H1 (cell line): Measurements from ENCODE around the gene OLFM2. TPM values are rescaled to one million over a fixed set of nuclear protein-coding genes. Genes with fewer than 3 reads are reported as not detected.

Source experiments
- CTCF ChIA-PET: fragments of 300-600 bp; sonication (Branson Sonifier 250); formaldehyde crosslinking; loops from one replicate; lab custom pipeline; 2021; ENCODE audit not compliant: partially characterized antibody; lab: Charles Lee
- POLR2A ChIA-PET: fragments of 300-600 bp; sonication (Branson Sonifier 250); formaldehyde crosslinking; loops from one replicate; lab custom pipeline; 2021; ENCODE audit warnings: inconsistent platforms; ENCODE audit not compliant: partially characterized antibody; lab: Charles Lee
- DNase-seq, 2 experiments: peaks; one replicate each; pipeline versions ENCODE4 v3.0.0 to v3.0.0-alpha.2; 2010 to 2022; ENCODE audit warnings: low spot score in 2 of 2, low read depth in 1 of 2, mixed read lengths in 1 of 2
- FAIRE-seq: peaks from 2 replicates; lab custom pipeline; 2011; peaks lifted over from hg19 to GRCh38; lab: Jason Lieb, UNC
- H2AFZ ChIP-seq: 2 replicates; pipeline ENCODE4 v1.8.1; 2012; ENCODE audit warnings: low read length, inconsistent platforms
- H2AK5ac ChIP-seq: 2 replicates; pipeline ENCODE4 v1.6.1; 2013; ENCODE audit warnings: low read depth, low read length
- H2BK120ac ChIP-seq: replicated peaks from 2 replicates; pipeline ENCODE3; 2013; ENCODE audit warnings: low read depth, low read length, inconsistent platforms
- H2BK12ac ChIP-seq: 2 replicates; pipeline ENCODE4 v1.6.1; 2013; ENCODE audit warnings: low read depth, low read length
- H2BK15ac ChIP-seq: 2 replicates; pipeline ENCODE4 v1.6.1; 2013; ENCODE audit warnings: low read length
- H2BK20ac ChIP-seq: 2 replicates; pipeline ENCODE4 v1.6.1; 2013; ENCODE audit warnings: low read length
- H2BK5ac ChIP-seq: 2 replicates; pipeline ENCODE4 v1.6.1; 2013; ENCODE audit warnings: low read depth, low read length
- H3K14ac ChIP-seq: 2 replicates; pipeline ENCODE4 v1.6.1; 2013; ENCODE audit warnings: inconsistent platforms; ENCODE audit not compliant: insufficient read length
- H3K18ac ChIP-seq: 2 replicates; pipeline ENCODE4 v1.6.1; 2013; ENCODE audit warnings: low read length; ENCODE audit errors: extremely low read depth
- H3K23ac ChIP-seq: 2 replicates; pipeline ENCODE4 v1.6.1; 2013; ENCODE audit warnings: inconsistent platforms; ENCODE audit not compliant: insufficient read length
- H3K23me2 ChIP-seq: 2 replicates; pipeline ENCODE4 v1.6.1; 2013; ENCODE audit warnings: low read depth, low read length
- H3K27ac ChIP-seq: 2 replicates; pipeline ENCODE4 v1.6.1; 2011; ENCODE audit warnings: low read depth, low read length, inconsistent platforms
- H3K27me3 ChIP-seq, 4 experiments: replicated peaks in 1 of 4; 1 replicate in 1 of 4; 2 replicates in 3 of 4; pipeline versions ENCODE4 v1.6.1 to v1.8.1; 2011 to 2013; ENCODE audit warnings: low read length in 3 of 4, mild to moderate bottlenecking in 3 of 4, inconsistent platforms in 2 of 4, mixed read lengths in 2 of 4, moderate library complexity in 1 of 4; ENCODE audit not compliant: control insufficient read depth in 3 of 4, insufficient read depth in 3 of 4; ENCODE audit errors: extremely low read depth in 1 of 4
- H3K36me3 ChIP-seq, 4 experiments: 2 replicates each; pipeline versions ENCODE4 v1.6.1 to v1.8.1; 2011 to 2013; ENCODE audit warnings: mild to moderate bottlenecking in 4 of 4, low read length in 3 of 4, moderate library complexity in 2 of 4, control low read depth in 1 of 4, inconsistent platforms in 1 of 4; ENCODE audit not compliant: insufficient read depth in 4 of 4, control insufficient read depth in 2 of 4
- H3K4ac ChIP-seq: replicated peaks from 2 replicates; pipeline ENCODE3; 2013; ENCODE audit warnings: low read length, low read depth, mixed read lengths, inconsistent platforms; ENCODE audit not compliant: insufficient read length
- H3K4me1 ChIP-seq, 4 experiments: replicated peaks in 1 of 4; 1 replicate in 1 of 4; 2 replicates in 3 of 4; pipeline versions ENCODE4 v1.6.1 to v1.8.1; 2011 to 2013; ENCODE audit warnings: low read length in 3 of 4, inconsistent platforms in 2 of 4, mixed read lengths in 1 of 4; ENCODE audit not compliant: insufficient read depth in 4 of 4, control insufficient read depth in 3 of 4
- H3K4me2 ChIP-seq, 2 experiments: 2 replicates each; pipeline versions ENCODE4 v1.6.1 to v1.8.1; 2011 to 2013; ENCODE audit warnings: low read depth in 2 of 2, low read length in 2 of 2, control low read depth in 1 of 2, inconsistent platforms in 1 of 2, mild to moderate bottlenecking in 1 of 2; ENCODE audit not compliant: insufficient read depth in 1 of 2
- H3K4me3 ChIP-seq, 4 experiments: fragments of 200-600, 300-600 bp in 1 of 4; sonication (generic), shearing (Covaris generic), sonication (Bioruptor Twin) in 1 of 4; 2 replicates each; pipeline versions ENCODE4 v1.5.1 to v1.8.1; 2011 to 2016; ENCODE audit warnings: low read length in 4 of 4, low read depth in 3 of 4, control low read depth in 2 of 4, inconsistent platforms in 2 of 4, mild to moderate bottlenecking in 2 of 4, mixed read lengths in 1 of 4, moderate library complexity in 1 of 4; ENCODE audit not compliant: insufficient read depth in 2 of 4; ENCODE audit errors: extremely low read depth in 1 of 4
- H3K56ac ChIP-seq: replicated peaks from 2 replicates; pipeline ENCODE3; 2013; ENCODE audit warnings: low read depth, mild to moderate bottlenecking, mixed read lengths, low read length, inconsistent platforms; ENCODE audit not compliant: insufficient read length
- H3K79me1 ChIP-seq: 2 replicates; pipeline ENCODE4 v1.6.1; 2013; ENCODE audit warnings: low read depth, low read length, control low read depth
- H3K79me2 ChIP-seq, 2 experiments: 2 replicates each; pipeline versions ENCODE4 v1.6.1 to v1.8.1; 2012 to 2013; ENCODE audit warnings: low read length in 2 of 2, mild to moderate bottlenecking in 2 of 2, inconsistent platforms in 1 of 2; ENCODE audit not compliant: insufficient read depth in 2 of 2, control insufficient read depth in 1 of 2
- H3K9ac ChIP-seq, 4 experiments: replicated peaks in 1 of 4; 1 replicate in 1 of 4; 2 replicates in 3 of 4; pipeline versions ENCODE4 v1.6.1 to v1.8.1; 2011 to 2013; ENCODE audit warnings: low read depth in 3 of 4, low read length in 3 of 4, control low read depth in 2 of 4, mild to moderate bottlenecking in 2 of 4, moderate library complexity in 2 of 4, inconsistent platforms in 1 of 4; ENCODE audit errors: extremely low read depth in 1 of 4
- H3K9me3 ChIP-seq, 2 experiments: 2 replicates each; pipeline versions ENCODE4 v1.6.1 to v1.8.1; 2012 to 2013; ENCODE audit warnings: mild to moderate bottlenecking in 2 of 2, moderate library complexity in 2 of 2, control low read depth in 1 of 2, inconsistent platforms in 1 of 2, low read depth in 1 of 2, low read length in 1 of 2, mixed read lengths in 1 of 2; ENCODE audit not compliant: insufficient read depth in 2 of 2
- H4K20me1 ChIP-seq, 2 experiments: replicated peaks in 1 of 2; 2 replicates each; pipeline versions ENCODE3 to v1.8.1; 2011 to 2013; ENCODE audit warnings: inconsistent platforms in 2 of 2, low read length in 2 of 2, mild to moderate bottlenecking in 1 of 2; ENCODE audit not compliant: insufficient read depth in 2 of 2, control insufficient read depth in 1 of 2
- H4K5ac ChIP-seq: 2 replicates; pipeline ENCODE4 v1.6.1; 2013; ENCODE audit warnings: low read length, low read depth, mixed read lengths, inconsistent platforms; ENCODE audit not compliant: insufficient read length
- H4K8ac ChIP-seq: 2 replicates; pipeline ENCODE4 v1.8.0; 2013; ENCODE audit warnings: mild to moderate bottlenecking, moderate library complexity, low read length, inconsistent platforms; ENCODE audit not compliant: insufficient read depth; ENCODE audit errors: extremely low read depth
- H4K91ac ChIP-seq: replicated peaks from 2 replicates; pipeline ENCODE3; 2013; ENCODE audit warnings: low read length, mixed read lengths, inconsistent platforms; ENCODE audit not compliant: insufficient read length
- CHD1 ChIP-seq: IDR thresholded peaks from 2 replicates; pipeline ENCODE4 v1.6.1; 2012; ENCODE audit warnings: low read depth, low read length, improper control_type of control experiment
- CREB1 ChIP-seq: IDR thresholded peaks from 2 replicates; pipeline ENCODE4 v1.6.1; 2012; ENCODE audit warnings: inconsistent platforms
- KDM4A ChIP-seq: IDR thresholded peaks from one replicate; pipeline ENCODE4 v1.7.1; 2012; ENCODE audit warnings: low read depth, mild to moderate bottlenecking, moderate library complexity, low read length, inconsistent platforms; ENCODE audit not compliant: severe bottlenecking
- PHF8 ChIP-seq: fragments of 200-600 bp; sonication (generic); conservative IDR thresholded peaks from 2 replicates; pipeline ENCODE4 v1.7.1; 2012; ENCODE audit warnings: low read depth, mild to moderate bottlenecking, inconsistent platforms, low read length, moderate library complexity
- ZNF274 ChIP-seq: IDR thresholded peaks from 2 replicates; pipeline ENCODE4 v1.7.0; 2012; ENCODE audit warnings: low read length, borderline replicate concordance; ENCODE audit errors: extremely low read depth
- WGBS, 2 experiments: shearing (Covaris generic) in 1 of 2; methylation state at CpG; one replicate each; pipeline versions ENCODE4 v1.1.6 to v1.1.7; 2013 to 2015; ENCODE audit warnings: low lambda C conversion rate in 2 of 2, mixed read lengths in 2 of 2, inconsistent platforms in 1 of 2, low coverage in 1 of 2, missing lambda C conversion rate in 1 of 2; ENCODE audit not compliant: insufficient replicate concordance in 2 of 2, insufficient coverage in 1 of 2, insufficient read length in 1 of 2; ENCODE audit errors: extremely low coverage in 1 of 2, missing lambda C conversion rate in 1 of 2; 5-methylcytosine and 5-hydroxymethylcytosine counted together
- long read RNA-seq, 2 experiments: library from RNA in 1 of 2; library from capped mRNA in 1 of 2; stranded (forward); transcript quantifications; one replicate each; pipeline ENCODE4 v2.0.0, GENCODE V29; 2021; ENCODE audit warnings: inconsistent platforms in 1 of 2
- polyA minus RNA-seq, 3 experiments: library from RNA; depleted of rRNA, polyadenylated mRNA; stranded (reverse); fragments of >200 nt; gene quantifications; 1 replicate in 2 of 3; 2 replicates in 1 of 3; pipeline ENCODE4 v1.2.3, GENCODE V29; 2011
- polyA plus RNA-seq, 7 experiments: library from polyadenylated mRNA; depleted of rRNA in 3 of 7; stranded (reverse) in 5 of 7; unstranded in 2 of 7; fragments of >200 nt in 5 of 7; fragments of 200-250 nt in 2 of 7; gene quantifications; 1 replicate in 5 of 7; 2 replicates in 1 of 7; 4 replicates in 1 of 7; pipeline versions ENCODE4 v1.2.1 to v1.2.3, GENCODE V29; 2011 to 2013; ENCODE audit warnings: missing spikeins in 2 of 7, mixed read lengths in 2 of 7
- total RNA-seq: library from RNA; stranded (reverse); fragmentation: NEBNext Ultra II Directional; extraction: Animal tissue kit (Norgen Biotek cat#: 25700); gene quantifications from 2 replicates; pipeline ENCODE4 v1.2.1, GENCODE V29; 2021
- TF ChIP-seq, protein P1 (sequence below): IDR thresholded peaks from 2 replicates; pipeline ENCODE4 v1.6.1; 2012; ENCODE audit warnings: inconsistent platforms
- TF ChIP-seq, protein P2 (sequence below): IDR thresholded peaks from 2 replicates; pipeline ENCODE4 v1.6.1; 2011; ENCODE audit warnings: low read depth, mild to moderate bottlenecking, low read length; ENCODE audit not compliant: insufficient read depth

The OLFM2 gene
- total RNA-seq (68.2 and 72.0 TPM in 2 replicates), polyA plus RNA-seq (2011; rRNA removed) (151 and 238 TPM in 2 replicates), polyA minus RNA-seq (2011; rRNA and poly(A)+ RNA removed) (61.1 and 62.1 TPM in 2 replicates)
- polyA plus RNA-seq (2011; cell fraction: cytosol; rRNA removed): 133 TPM
- 130 TPM for polyA plus RNA-seq (2011; cell fraction: nucleus; rRNA removed)
- 45.7 to 81.7 TPM (median 69.5 TPM) in 4 replicates for polyA plus RNA-seq (2012, experiment 1 of 2)
- 69.6 TPM for polyA plus RNA-seq (2012, experiment 2 of 2)
- polyA plus RNA-seq (2013, experiment 1 of 2): 86.9 TPM
- 91.1 TPM for polyA plus RNA-seq (2013, experiment 2 of 2)
- polyA minus RNA-seq (2011; cell fraction: cytosol; rRNA and poly(A)+ RNA removed): 74.7 TPM
- 48.8 TPM for polyA minus RNA-seq (2011; cell fraction: nucleus; rRNA and poly(A)+ RNA removed)
- long read RNA-seq, experiment 1, transcript OLFM2-201 (6 exons, 2,019 nt): major isoform, 22 of 83 reads
- long read RNA-seq, experiment 1, partial matches to known transcripts: 38 of 83 reads
- long read RNA-seq, experiment 1, other reads (novel, unspliced or antisense): 23 of 83 reads
- long read RNA-seq, experiment 2, transcript OLFM2-201 (6 exons, 2,019 nt): major isoform, 8 of 32 reads
- long read RNA-seq, experiment 2, partial matches to known transcripts: 21 of 32 reads
- long read RNA-seq, experiment 2, other reads (novel, unspliced or antisense): 3 of 32 reads

DNA sequence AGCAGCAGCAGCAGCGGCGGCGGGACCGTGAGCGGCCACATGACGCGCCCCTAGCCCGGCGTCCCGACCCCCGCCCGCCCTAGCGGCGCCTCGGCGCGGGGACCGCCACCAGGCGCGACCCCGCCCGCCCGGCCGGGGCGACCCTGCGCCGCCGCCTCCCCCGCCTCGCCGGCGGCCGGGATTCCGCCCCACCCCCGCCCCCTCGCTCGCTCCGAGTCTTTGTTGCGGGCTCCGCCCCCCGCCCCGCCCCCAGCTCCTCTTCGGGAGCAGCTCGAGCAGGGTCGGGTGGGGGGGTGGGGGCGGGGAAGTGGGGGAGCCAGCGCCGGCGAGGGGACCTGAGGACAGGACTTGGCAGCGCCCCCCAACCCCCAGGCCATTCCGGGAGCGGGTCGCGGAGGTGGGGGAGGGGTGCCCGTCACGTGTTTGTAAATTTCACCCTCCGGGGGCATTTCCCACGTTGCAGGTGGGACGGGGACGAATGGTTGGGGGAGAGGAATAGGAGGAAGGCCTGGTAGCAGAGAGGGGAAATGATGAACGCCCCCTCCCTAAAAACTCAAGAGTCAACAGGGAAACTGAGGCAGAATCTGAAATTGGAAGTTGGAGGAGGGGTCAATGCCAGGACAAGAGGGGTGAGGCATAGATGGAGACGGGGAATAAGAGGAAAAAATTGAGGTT lies at the start of gene OLFM2:
OLFM2 (minus strand) TSS at position 190 of the 675 bp plus-strand sequence; CDS start at position 41, 149 bp downstream.
- Histone ChIP-seq H2BK5ac (peak within 1 kb of the TSS; percentile 86; the same call in 1 of the 2 replicates), H3K23ac (no peak within 1 kb of the TSS), H2AK5ac (peak within 1 kb of the TSS; percentile 97), H2BK12ac (peak within 1 kb of the TSS; percentile 91), H2BK15ac (peak within 1 kb of the TSS; percentile 96), H3K4me3 (peak within 1 kb of the TSS; percentile 67 to 83 (median 80)), H3K18ac (peak within 1 kb of the TSS; percentile 96), H3K27ac (peak within 1 kb of the TSS; percentile 47; the same call in 1 of the 2 replicates), H3K23me2 (peaks cover 12% of the 10 kb centered on the region), H2BK20ac (0 out of 2 replicates have a peak within 1 kb of the TSS, but pooled peaks have one; percentile 61), H4K8ac (peak within 1 kb of the TSS; percentile 47), H3K4me1 (peaks cover 4 to 14% (median 8%) of the 10 kb centered on the region in 4 experiments), H3K27me3 (peaks cover 0 to 2% (median 0%) of the 10 kb centered on the region in 4 experiments; a peak in 2 of 7 replicates), H2AFZ (no peak within 1 kb of the TSS; the same call in 1 of the 2 replicates), H3K9me3 (0 out of 4 replicates have a peak, but pooled peaks cover 0 to under 1% of the 10 kb centered on the region in 2 experiments), H2BK120ac (peak within 1 kb of the TSS; percentile 92), H3K4me2 (peak within 1 kb of the TSS; percentile 88 to 98), H4K91ac (peak within 1 kb of the TSS; percentile 88), H3K36me3 (no peaks in the 10 kb centered on the region), H3K79me1 (no peaks in the 10 kb centered on the region; the same call in 1 of the 2 replicates), H3K79me2 (peaks cover 0 to 28% of the 10 kb centered on the region in 2 experiments; a peak in 1 of 4 replicates), H3K9ac (peak within 1 kb of the TSS in 3 of 4 experiments; percentile 46 to 78 (median 51); a peak in 6 of 7 replicates), H4K20me1 (peaks cover 2 to 7% of the 10 kb centered on the region in 2 experiments), H3K14ac (no peak within 1 kb of the TSS), H3K56ac (peak within 1 kb of the TSS; percentile 77), H3K4ac (peak within 1 kb of the TSS; percentile 19), H4K5ac (peak within 1 kb of the TSS; percentile 90)
- DNase-seq: peak in 1 of 2 experiments; percentile 84
- no peak for FAIRE-seq
- 0% methylated on average over 1 of the region's 62 CpGs; no CpG with 5 or more reads in 1 of the 2 experiments for WGBS, 2 experiments
- ChIA-PET CTCF (interaction anchor here (1.6 to 1.9 kb wide), 2 partner anchors 30 to 65 kb away, joined by 7 to 9 read pairs; no protein-coding TSS in a partner anchor), POLR2A (interaction anchor here (0.8 to 1.2 kb wide), 4 partner anchors 9 to 177 kb away, joined by 3 to 4 read pairs (median 4); no protein-coding TSS in a partner anchor)
- TF ChIP-seq CHD1 (no peak), CREB1 (no peak), PHF8 (peak; percentile 64), KDM4A (peak; percentile 39), ZNF274 (no peak)
- TF ChIP-seq, protein P1, sequence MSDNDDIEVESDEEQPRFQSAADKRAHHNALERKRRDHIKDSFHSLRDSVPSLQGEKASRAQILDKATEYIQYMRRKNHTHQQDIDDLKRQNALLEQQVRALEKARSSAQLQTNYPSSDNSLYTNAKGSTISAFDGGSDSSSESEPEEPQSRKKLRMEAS: peak; percentile 53
- TF ChIP-seq, protein P2, sequence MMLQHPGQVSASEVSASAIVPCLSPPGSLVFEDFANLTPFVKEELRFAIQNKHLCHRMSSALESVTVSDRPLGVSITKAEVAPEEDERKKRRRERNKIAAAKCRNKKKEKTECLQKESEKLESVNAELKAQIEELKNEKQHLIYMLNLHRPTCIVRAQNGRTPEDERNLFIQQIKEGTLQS: 0 out of 2 replicates have a peak, but pooled peaks have one; percentile 8
